ENCODE results near the gene CISD3.

DNA sequence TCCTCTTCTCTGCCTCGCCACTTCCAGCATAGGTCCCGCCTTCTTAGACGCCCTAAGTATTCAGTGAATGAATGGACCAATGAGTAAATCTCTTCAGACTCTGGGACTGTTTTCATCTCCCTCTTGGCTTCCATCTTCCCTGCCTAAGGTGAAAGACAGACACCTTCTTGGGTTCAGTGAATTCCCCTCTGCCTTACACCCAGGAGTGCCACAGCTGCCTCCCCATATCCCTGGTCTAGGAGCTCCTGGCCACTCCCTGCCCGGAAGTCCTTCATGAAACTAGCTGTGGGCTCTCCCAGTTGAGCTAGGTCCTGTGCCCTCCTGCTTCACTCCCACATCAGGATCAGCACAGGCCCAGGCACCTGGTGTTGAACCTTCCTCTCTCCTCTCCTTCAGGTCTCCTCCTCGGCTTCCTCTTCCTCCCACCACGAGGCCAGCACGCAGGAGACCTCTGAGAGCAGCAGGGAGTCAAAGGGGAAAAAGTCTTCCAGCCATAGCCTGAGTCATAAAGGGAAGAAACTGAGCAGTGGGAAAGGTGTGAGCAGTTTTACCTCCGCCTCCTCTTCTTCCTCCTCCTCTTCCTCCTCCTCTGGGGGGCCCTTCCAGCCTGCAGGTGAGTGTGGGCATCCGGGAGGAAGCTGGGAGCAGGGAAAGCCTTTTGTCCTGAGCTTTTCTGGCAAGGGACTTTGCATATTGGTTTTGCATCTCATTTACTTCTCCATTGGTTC is 14.8 kb upstream of the CISD3 start:
- TF ChIP-seq, protein P1, sequence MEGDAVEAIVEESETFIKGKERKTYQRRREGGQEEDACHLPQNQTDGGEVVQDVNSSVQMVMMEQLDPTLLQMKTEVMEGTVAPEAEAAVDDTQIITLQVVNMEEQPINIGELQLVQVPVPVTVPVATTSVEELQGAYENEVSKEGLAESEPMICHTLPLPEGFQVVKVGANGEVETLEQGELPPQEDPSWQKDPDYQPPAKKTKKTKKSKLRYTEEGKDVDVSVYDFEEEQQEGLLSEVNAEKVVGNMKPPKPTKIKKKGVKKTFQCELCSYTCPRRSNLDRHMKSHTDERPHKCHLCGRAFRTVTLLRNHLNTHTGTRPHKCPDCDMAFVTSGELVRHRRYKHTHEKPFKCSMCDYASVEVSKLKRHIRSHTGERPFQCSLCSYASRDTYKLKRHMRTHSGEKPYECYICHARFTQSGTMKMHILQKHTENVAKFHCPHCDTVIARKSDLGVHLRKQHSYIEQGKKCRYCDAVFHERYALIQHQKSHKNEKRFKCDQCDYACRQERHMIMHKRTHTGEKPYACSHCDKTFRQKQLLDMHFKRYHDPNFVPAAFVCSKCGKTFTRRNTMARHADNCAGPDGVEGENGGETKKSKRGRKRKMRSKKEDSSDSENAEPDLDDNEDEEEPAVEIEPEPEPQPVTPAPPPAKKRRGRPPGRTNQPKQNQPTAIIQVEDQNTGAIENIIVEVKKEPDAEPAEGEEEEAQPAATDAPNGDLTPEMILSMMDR (IDR thresholded peaks at IDR 0.05), result no peak
- no peak for TF ChIP-seq POLR2A (IDR thresholded peaks at IDR 0.05)
